ENCODE results near the gene ALOX12.
"Not testable (repeated sequence)": the region's sequence is repeated elsewhere in the genome, so short reads cannot be mapped to it uniquely, and the experiment has no call there.

The ALOX12 gene

DNA sequence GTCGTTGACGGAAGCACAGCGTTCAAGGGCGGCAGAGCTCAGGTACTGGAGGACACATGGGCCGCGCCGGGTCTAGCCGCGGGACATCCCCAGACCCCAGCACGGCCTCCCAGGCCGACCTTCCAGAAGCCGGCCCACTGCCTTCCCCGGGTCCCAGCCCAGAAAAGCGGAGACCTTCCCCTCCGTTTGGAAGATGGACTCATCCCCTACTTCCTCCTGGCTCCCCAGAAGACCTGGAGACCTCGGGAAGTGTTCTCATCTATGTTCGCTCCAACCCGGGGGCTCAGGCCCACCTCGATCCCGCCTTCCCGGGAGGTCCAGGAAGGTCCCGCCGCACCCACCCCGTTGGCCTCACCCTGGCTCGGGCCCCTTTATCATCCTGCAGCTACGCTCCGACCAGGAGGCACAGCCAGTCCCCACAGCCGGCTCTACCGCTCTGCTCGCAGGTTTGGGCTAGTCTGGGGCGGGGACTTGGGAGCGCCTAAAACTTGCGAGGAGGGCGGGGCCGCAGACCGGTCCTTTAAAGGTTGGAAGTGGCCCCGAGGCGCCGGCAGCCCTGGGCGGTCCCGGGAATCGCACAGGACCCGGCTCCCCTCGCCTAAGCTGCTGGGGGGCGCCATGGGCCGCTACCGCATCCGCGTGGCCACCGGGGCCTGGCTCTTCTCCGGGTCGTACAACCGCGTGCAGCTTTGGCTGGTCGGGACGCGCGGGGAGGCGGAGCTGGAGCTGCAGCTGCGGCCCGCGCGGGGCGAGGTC, at the start of gene ALOX12:
ALOX12 (plus strand) TSS at position 550 of the 756 bp plus-strand sequence; CDS start at position 619, 69 bp downstream.
- DNase-seq: no peak

DNA sequence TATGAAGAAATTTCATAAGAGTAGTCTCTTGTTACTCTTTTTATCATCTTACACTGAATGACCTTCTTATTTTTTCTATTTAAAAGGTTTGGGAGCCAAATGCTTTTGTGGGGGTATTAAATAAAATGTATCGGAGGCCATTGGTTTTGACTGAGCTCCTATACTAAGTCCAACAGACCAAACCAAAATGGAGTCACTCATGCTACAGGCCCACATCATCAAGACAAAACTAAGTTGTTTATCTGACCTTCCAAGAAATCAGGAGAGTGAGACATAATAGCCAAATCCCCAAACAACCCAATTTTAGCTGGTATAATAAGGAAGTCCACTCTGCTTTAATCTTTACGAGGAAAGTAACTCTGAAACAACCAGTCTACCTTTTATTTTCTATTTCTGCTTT, 48.1 kb upstream of the ALOX12 start:
- no peak for DNase-seq

DNA sequence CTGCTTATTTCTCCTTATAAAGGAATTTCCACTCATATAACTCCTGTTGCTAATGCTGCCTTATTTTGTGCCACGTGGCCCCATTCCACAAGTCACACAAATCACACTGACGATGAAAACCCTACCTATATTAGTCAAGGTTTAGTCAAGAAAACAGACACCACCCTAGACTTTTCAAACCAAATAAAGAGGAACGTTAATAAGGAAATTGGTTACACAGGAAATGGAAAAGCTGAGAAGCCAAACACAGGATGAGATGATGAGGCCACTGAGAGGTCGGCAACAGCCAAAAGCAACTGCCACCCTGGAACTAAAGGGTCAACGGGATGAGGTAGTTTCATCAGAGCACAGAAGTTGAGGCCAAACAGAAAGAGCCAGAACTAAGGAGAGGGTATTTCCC, 47.3 kb upstream of the ALOX12 start:
- no peak for DNase-seq

DNA sequence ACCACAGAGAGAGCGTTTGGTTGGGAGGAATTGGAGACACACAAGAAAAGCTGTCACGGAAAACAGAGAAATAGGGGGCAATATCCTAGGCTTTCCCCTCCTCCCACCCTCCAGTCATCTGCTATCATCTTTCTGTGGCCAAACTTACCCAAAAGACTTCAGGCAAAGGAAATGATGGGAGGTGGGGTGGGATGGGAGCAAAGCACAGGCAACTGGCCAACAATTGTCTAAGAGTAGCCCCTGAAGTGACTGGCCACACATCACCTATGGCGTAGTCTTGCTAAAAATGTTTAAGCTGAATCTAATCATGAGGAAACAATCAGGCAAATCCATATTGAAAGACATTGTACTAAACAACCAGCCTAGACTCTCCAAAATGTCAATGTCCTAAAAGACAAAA, 46.9 kb upstream of the ALOX12 start:
- DNase-seq: no peak

- DNase-seq: not testable (repeated sequence)
Observed at GRCh38 chr17:6950938-6951337, 44.9 kb upstream of the ALOX12 start.

DNA sequence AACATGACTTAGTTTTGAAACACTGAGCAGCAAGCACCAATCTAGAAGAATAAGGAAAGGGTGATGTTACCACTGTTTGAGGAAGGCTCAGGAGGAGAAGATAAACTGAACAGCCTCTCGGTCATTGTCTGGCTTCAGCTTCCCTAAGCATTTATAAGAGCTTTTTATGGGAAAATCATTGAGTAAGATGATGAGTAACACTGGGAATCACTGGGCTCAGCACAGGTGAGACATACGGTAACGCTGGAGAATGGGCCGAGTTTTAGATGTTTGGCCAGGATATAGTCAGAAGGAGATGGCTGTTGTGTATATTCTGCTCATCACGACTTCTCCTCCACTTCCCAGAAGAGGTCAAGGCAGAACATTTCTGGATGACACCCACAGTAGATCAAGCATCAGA, 42.2 kb upstream of the ALOX12 start:
- DNase-seq: no peak

DNA sequence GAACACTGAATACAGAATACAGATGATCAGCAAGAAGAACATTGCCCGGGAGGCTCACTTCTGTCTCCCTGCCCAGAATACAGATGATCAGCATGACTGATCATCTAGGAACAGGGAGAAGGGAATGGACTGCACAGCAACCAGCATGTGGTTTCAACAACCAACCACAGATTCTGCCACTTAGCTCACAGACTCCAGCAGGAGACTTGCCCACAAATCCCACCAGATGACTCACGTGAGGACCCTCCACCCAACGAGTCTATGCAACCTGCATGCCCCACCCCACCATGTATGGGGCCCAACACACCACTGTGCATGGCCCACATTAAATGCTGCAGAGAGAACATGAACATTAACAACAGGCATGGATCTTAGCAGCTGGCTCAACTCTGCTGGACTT, 36.1 kb upstream of the ALOX12 start:
- DNase-seq: no peak

GRCh38 chr17:6969323-6969726, 26.5 kb upstream of the ALOX12 start:
- no peak for DNase-seq

GRCh38 chr17:6970992-6971391, 24.9 kb upstream of the ALOX12 start:
- DNase-seq: no peak

DNA sequence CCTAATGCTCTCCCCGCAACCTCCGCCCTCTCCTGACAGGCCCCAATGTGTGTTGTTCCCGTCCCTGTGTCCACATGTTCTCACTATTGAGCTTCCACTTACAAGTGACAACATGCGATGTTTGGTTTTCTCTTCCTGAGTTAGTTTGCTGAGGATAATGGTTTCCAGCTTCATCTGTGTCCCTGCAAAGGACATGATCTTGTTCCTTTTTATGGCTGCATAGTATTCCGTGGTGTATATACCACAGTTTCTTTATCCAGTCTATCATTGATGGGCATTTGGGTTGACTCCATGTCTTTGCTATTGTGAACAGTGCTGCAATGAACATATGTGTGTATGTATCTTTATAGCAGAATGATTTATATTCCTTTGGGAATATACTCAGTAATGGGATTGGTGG, 16.4 kb upstream of the ALOX12 start:
- DNase-seq: not testable (repeated sequence)

GRCh38 chr17:6981426-6981825, 14.4 kb upstream of the ALOX12 start:
- DNase-seq: no peak

DNA sequence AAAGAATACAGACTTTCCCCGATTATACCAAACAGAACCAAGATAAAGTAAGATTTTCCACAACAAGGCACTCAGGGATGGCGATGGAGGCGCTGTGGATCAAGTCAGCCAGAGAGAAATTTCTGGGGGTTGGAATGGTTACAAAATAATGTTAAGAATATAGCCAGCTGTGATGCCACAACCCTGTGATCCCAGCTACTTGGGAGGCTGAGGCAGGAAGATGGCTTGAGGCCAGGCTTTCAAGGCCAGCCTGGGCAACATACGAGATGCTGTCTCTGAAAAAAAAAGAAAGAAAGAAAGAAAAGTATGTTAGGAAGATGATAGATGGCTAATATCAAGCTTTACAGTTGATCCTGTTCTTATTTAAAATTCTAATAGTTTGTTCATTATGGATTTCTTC, 10.6 kb upstream of the ALOX12 start:
- DNase-seq: no peak

DNA sequence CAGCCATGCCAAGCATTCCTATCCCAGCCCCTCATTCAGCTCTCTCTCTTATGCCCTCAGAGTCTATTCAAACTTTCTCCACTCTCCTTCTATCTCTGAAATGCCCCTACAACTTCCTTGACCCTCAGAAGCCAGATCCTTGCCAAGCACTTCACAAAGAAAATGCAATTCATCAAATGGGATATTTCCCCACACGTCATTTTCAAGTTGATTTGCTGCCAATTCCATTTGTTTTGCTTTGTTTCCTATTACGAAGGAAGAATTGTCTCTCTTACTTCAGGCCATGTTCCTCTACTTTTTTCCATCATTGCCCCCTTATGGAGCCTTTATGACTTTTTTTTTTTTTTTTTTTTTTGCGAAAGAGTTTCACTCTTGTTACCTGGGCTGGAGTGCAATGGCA, 9.2 kb upstream of the ALOX12 start:
- DNase-seq: no peak

GRCh38 chr17:6989779-6990178, 6.1 kb upstream of the ALOX12 start:
- DNase-seq: no peak

- not testable (repeated sequence) for DNase-seq
Observed at GRCh38 chr17:6993613-6994056, 2.2 kb upstream of the ALOX12 start.

DNA sequence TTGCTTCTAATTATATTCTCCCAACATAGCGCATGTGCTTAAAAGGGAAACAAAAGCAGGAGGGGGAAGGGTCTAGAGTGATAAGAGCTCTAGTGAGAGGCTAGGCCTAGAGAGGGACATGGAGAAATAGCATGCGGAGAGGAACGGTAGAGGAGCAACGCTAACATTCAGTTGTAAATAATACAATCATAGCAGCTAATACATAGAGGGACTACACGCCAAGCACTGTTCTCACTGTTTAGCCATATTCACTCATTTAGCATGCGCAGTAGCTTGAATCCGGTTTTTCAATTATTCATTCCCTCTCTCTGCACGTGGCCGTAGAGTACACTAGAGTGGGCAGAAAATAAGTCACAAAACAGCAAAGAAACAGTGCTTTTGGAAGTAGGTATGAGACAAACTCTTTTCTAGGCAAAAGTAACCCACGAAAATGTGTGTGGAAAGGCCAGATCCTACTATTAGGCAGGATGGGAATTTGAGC, 1.7 kb upstream of the ALOX12 start:
- DNase-seq: no peak

GRCh38 chr17:6994666-6995256, 1.1 kb upstream of the ALOX12 start:
- no peak for DNase-seq

- DNase-seq: no peak
Observed at GRCh38 chr17:6996256-6997011, 585 bp downstream of the ALOX12 start.

GRCh38 chr17:6997171-6997570, 1.3 kb downstream of the ALOX12 start:
- DNase-seq: no peak

DNA sequence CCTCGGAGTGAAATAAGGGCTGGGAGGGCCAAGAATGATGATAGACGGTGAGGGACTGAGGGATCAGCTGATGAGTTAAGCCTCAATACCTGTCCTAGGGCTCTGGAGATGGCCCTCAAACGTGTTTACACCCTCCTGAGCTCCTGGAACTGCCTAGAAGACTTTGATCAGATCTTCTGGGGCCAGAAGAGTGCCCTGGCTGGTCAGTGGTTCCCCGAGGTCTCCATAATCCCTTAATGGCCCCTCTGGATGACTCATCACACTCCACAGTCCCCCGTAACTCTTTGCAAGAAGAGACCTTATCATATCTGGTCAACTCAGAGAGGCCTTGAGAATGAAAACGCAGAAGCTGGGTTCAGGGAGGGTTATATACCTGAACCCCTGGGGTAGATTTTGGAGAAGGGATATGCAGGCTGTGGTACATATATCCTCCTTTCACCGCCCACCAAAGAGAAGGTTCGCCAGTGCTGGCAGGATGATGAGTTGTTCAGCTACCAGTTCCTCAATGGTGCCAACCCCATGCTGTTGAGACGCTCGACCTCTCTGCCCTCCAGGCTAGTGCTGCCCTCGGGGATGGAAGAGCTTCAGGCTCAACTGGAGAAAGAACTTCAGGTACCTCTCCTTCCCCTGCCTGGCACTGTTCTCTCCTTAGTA, 3.1 kb downstream of the ALOX12 start:
- DNase-seq: no peak

DNA sequence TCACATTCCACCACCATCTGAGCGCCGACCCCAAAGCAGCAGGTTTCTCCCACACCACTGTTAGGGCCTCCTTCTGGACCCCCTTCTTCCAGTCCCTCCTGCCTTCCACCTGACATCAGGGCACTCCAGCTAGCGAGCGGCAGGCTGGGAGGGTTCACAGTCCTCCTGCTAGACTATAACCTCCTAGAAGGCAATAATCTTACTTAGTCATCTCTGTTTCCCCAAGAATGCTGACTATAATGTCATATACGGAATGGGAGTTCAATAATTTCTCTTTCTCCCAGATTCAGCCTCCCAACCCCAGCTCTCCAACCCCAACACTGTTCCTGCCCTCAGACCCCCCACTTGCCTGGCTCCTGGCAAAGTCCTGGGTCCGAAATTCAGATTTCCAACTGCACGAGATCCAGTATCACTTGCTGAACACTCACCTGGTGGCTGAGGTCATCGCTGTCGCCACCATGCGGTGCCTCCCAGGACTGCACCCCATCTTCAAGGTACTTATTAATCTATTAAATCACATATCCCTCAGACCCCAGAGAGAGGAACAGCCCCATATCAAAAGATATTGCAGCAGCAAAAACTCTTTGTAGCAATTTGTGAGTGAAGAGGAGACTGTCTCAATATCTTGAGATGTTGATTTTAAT, 5.6 kb downstream of the ALOX12 start:
- no peak for DNase-seq

- no peak for DNase-seq
Observed at GRCh38 chr17:7002288-7003047, 6.6 kb downstream of the ALOX12 start.
